Stimulated activated CD8-positive, alpha-beta memory T cell treated with anti-CD3 and anti-CD28 coated beads, Interleukin-12 subunit alpha, Interleukin-12 subunit beta, amount 100 ng/mL, for 1 hour (primary cell): ENCODE results near the gene HYPK.

Experiments
- DNase-seq: peaks from one replicate; pipeline ENCODE4 v3.0.0-alpha.2; 2020; ENCODE audit warnings: low read depth

Gene HYPK

GRCh38 chr15:43851251-43851650 lies 50.9 kb downstream of the HYPK start:
- no peak for DNase-seq

- DNase-seq: no peak
These were observed 52.2 kb downstream of the HYPK start for GRCh38 chr15:43852607-43853006.
